ENCODE results near the gene C6orf120.
A peak's percentile ranks its signal among the peaks of the same experiment; 100 is the strongest.

The C6orf120 gene

DNA sequence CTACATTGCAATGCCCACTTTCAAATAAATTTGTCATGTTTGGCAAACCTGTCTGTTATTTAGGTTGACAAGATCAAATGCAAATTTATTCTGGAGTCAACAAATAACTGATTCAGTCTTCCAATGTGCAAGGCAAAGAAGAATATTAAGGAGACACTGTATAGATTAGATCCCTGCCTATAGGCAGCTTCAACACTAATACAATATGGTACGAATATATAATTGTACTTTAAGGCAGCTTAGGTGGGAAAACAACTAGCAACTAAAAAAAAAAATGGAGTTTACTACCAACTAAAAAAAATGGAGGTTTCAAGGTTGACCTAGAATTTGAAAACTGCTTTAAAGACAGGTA, 24.1 kb downstream of the C6orf120 start:
- no peak for DNase-seq

DNA sequence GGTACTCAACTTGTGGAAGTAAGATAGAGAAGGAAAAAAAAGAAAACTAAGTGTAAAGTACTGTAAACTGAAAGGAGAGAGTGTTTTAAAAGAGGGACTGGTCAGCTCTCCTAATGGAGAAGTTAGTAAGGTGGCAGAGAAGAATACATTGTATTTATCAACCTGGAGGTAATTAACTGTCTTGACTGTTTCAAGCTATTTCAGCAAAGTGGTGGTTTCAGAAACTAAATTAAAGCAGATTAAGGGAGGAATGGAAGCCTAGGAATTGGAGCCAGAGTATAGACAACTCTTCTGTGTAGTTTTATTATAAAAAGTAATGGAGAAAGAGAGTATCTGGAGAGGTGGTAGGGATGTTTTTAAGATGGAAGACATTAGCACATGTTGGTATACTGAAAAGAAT, 25.0 kb downstream of the C6orf120 start:
- DNase-seq = no peak

DNA sequence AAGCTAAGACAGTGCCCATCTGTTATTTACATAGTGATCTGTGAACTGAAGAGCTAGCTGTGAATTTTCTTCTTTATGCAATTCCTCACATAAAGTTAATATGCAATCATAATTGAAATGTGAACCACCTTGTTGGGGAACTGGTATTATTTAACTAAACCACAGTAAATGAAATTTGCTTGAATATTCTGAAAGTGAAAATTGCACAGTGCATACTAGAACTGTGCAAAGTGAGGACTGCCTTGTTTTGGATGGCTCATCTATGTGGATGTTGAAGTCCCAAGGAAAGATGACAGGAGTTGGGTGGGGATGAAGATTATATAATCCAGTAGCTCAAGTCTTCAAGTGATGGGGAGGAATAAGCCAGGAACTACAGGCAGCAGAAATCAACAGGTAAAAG, 28.0 kb downstream of the C6orf120 start:
- DNase-seq = no peak

DNA sequence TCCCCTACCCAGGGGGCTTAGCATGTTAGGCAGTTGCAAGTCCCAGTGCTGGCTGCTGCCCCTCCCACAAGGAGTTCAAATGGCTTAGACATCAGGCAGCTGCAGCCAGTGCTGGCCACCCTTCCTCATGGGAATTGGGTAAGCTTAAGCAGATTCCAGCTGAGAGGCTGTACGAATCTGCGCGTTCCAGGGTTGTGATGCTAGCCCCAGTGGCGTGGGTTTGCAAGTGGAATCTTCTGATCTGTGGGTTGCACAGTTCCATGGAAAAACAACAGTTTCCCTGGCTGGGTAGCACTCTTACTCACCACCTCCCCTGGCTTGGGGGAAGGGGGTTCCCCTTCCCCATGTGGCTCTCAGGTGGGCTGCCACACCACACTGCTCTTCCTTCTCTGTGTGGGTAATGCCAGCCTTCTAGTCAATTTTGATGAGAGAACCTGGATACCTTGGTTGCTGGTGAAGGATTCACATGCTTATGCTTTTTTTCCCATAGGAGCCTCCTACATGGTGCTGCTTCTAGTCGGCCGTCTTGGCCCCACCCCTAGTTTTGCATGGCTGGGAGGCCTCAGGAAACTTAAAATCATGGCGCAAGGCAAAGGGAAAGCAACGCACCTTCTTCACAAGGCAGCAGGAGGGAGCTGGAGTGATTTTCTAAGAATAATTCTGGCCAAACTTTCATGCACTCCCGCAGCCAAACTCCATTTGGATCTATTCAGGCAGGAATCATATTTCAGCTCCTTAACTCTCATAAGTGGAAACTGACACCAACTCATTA, 36.5 kb downstream of the C6orf120 start:
- no peak for DNase-seq

DNA sequence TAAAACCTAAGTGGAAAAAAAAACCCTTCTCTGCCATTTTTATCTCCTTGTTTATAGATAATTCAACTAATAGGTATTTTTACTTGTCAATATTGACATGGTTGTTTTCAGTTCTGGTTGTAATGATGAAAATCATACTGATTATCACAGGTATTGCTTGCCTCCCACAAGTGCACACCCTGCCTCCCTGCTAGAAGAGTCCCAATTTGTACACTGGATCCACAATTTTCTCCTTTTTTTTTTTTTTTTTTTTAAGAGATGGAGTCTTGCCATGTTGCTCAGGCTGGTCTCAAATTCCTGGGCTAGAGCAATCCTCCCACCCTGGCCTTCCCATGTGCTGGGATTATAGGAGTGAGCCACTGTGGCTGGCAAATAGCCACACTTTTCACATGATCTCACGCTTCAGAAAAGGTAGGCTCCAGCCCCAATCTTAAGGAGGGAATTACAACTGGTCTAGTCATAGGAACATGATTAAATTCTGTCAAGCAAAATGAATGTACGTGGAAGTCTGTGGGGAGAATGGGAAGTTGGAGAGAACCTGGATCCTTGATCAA, 37.1 kb downstream of the C6orf120 start:
- DNase-seq = no peak

DNA sequence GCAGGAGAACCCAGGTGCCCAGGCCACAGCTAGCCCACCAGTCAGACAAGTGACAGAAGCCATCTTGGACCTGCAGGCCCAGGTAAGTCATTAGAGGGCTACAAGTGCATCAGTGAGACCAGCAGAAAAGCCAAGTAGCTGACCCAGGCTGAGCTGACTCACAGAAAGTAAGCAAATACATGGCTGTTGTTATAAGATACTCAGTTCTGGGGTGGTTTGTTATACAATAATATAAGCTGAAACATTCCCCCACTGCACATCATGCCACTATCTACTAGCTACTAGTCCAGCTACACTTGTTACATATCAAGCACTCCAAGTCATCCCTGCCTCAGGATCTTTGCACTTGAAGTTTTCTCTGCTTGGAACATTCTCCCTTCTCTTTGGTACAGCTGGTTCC, 39.4 kb downstream of the C6orf120 start:
- no peak for DNase-seq

DNA sequence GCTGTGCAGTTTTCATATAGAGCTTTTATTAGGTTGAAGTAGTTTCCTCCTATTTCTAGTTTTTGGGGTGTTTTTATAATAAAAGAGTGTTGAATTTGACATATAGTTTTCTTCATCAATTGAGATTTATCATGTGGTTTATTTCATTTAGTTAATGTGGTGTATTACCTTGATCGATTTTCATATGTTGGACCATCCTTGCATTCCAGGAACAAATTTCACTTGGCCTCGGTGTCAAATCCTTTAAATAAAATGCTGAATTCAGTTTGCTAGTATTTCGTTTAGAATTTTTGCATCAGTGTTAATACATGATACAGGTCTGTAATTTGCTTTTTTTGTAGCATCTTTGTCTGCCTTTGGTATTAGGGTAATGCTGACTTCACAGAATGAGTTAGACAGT, 43.5 kb downstream of the C6orf120 start:
- no peak for DNase-seq

DNA sequence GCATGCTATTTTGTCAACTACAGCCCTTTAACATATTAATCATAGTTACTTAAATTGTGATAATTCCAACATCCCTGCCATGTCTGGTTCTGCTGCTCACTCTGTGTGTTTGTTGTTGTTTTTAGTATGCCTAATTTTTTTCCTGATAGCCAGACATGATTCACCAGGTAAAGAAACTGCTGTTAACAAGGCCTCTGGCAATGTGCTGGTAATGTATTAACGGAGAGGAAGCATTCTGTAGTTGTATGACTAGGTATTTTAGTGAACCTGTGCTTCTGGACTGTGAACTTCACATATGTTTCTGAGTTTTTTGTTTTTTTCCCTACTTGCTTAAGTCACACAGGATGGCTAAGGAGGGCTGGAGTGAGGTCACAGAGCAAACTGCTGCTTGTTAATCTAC, 44.6 kb downstream of the C6orf120 start:
- no peak for DNase-seq

DNA sequence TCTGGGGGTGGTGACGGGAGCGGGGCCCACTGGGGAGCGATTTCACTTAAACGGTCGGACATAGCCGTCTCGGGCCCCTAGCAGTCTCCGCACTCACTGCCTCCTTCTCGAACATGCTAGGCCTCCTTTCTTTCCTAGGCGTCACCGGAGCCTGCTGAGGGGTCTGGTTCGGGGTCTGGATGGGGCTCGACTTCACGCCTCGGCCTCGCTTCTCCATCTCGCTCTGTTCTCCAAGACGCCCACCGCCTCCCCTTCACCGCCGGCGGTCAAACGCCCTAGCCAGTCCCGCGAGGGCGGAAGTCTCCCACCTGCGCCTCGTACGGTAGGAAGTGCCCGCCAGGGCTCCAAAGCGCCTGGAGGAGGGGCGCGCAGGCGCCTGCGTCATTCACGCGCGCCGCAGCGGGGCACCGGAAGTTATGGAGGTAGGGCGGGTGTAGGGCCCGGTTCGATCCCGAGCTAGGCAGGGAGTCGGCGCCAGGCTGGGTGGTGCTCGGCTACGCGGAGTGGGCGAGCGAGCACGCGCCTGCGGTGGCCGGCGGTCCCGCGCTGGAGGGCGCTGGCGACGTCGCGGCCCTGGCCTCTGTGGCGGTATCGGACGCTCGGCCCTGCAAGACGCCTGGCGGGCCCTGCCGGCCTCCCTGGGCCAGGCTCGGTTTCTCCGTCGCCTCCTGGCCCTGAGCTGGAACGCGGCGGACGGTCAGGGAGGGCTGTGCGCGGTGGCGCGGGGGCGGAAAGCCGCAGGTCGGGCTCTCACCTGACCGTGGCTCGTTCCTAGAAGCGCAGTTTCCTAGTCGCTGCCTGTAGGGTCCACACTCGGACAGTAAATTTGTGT, 49.5 kb downstream of the C6orf120 start, which contains the start of the genes DYNLT2 and ERMARD:
Gene DYNLT2, minus strand, starts transcription at position 331 of the 832 bp plus-strand sequence. Its CDS starts 114 bp downstream, at position 217.
Gene ERMARD, plus strand, starts transcription at position 381 of the 832 bp plus-strand sequence. Its CDS starts 36 bp downstream, at position 417.
- DNase-seq = peak; percentile 81 to 84

DNA sequence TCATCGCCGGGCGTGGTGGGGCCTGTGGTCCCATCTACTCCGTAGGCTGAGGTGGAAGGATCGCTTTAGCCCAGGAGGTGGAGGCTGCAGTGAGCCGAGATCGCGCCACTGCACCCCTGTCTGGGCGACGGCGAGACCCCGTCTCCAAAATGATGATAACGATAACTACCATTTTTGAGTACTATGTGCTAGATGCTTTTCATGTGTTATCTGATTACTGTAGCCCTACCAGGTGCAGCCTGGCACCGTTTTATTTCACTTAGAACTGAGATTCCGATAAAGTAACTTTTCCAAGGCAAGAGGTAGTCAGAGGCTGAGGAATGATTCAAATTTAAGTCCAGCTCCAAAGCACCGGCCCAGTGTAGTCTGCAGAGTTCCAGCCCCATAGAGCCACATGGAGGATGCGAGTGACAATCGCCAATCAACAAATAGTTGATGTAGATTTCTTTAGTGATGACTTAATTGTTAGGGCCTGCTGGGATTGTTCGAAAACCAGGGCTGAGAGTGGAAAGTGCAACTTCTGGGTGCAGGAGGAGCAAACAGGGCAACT, 50.2 kb downstream of the C6orf120 start:
- peak; percentile 25 to 40 for DNase-seq

Data from Kasumi-1 (cell line).